ENCODE measurements around the gene CDCA3.

The CDCA3 gene

DNA sequence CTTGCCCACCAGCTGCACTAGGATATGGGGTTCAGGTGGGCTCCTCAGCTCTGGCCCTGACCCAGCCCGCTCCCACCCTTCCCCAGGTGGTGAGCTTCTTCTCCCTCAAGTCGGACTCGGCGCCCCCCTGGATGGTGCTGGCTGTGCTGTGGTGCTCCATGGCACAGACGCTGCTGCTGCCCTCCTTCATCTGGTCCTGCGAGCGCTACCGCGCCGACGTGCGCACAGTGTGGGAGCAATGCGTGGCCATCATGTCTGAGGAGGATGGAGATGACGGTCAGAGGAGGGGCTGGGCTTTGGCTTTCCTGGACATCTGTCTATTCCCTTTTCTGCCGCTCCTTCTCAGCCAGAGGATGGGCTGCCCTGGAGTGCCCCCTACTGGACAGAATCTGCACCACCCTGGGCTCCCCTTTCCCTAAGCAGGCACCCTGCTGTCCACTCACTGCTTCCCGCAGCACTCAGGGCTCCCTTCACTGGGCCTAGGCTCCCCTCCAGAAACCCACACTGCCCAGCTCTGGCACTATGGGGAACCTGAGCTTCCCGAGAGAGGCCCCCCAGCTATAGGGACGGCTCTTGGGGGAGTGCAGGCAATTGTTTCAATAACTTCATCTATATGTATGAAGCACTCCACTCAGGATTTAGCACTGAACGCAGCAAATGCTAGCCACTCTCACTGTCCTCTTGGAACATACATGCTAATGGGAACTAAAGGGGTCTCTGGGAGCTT, 25.5 kb downstream of the CDCA3 start:
- TF ChIP-seq, protein P1, sequence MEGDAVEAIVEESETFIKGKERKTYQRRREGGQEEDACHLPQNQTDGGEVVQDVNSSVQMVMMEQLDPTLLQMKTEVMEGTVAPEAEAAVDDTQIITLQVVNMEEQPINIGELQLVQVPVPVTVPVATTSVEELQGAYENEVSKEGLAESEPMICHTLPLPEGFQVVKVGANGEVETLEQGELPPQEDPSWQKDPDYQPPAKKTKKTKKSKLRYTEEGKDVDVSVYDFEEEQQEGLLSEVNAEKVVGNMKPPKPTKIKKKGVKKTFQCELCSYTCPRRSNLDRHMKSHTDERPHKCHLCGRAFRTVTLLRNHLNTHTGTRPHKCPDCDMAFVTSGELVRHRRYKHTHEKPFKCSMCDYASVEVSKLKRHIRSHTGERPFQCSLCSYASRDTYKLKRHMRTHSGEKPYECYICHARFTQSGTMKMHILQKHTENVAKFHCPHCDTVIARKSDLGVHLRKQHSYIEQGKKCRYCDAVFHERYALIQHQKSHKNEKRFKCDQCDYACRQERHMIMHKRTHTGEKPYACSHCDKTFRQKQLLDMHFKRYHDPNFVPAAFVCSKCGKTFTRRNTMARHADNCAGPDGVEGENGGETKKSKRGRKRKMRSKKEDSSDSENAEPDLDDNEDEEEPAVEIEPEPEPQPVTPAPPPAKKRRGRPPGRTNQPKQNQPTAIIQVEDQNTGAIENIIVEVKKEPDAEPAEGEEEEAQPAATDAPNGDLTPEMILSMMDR (conservative IDR thresholded peaks at IDR 0.05; ENCODE audit: low read depth, low read length), result peak; percentile 92

DNA sequence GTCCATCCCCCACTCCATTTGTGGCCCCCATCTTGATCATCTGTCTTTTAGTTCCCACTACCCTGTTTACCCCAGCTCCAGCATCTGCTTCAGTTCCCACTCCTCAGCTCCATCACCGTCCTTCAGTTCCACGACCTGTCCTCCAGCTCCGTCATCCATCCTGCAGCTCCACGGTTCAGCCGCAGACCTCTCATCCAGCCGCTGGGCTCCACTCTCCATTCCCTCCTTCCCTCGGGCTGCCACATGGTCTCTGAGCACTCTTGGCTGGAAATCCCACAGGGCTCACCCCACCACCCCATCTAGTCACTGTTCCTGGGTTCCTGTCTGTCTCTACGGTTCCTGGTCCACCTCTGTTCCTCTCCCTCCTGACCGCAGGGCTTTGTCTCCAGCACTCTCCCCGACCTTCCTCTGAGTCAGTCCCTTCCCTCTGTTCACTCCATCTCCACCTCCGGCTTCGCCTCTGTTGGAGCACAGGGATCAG, 26.1 kb downstream of the CDCA3 start:
- DNase-seq (ENCODE audit: low read depth), result no peak
- no peak overlapping the region for H3K4me3 ChIP-seq (ENCODE audit: low read length)
- TF ChIP-seq, protein P1 (conservative IDR thresholded peaks at IDR 0.05; ENCODE audit: low read depth, low read length), result no peak

More for the DNA sequence above, 25.5 kb downstream of the CDCA3 start:
- DNase-seq (ENCODE audit: low read depth), result no peak
- no peak overlapping the region for H3K4me3 ChIP-seq (ENCODE audit: low read length)

- TF ChIP-seq, protein P1 (conservative IDR thresholded peaks at IDR 0.05; ENCODE audit: low read depth, low read length), result no peak
- no peak overlapping the region for H3K4me3 ChIP-seq (ENCODE audit: low read length)
- no peak for DNase-seq (ENCODE audit: low read depth)
Observed at GRCh38 chr12:6824085-6824775, 26.9 kb downstream of the CDCA3 start.

- TF ChIP-seq, protein P1 (conservative IDR thresholded peaks at IDR 0.05; ENCODE audit: low read depth, low read length), result no peak
- H3K4me3 ChIP-seq (ENCODE audit: low read length), result no peak overlapping the region
- no peak for DNase-seq (ENCODE audit: low read depth)
Observed at GRCh38 chr12:6823182-6824084, 27.7 kb downstream of the CDCA3 start.

DNA sequence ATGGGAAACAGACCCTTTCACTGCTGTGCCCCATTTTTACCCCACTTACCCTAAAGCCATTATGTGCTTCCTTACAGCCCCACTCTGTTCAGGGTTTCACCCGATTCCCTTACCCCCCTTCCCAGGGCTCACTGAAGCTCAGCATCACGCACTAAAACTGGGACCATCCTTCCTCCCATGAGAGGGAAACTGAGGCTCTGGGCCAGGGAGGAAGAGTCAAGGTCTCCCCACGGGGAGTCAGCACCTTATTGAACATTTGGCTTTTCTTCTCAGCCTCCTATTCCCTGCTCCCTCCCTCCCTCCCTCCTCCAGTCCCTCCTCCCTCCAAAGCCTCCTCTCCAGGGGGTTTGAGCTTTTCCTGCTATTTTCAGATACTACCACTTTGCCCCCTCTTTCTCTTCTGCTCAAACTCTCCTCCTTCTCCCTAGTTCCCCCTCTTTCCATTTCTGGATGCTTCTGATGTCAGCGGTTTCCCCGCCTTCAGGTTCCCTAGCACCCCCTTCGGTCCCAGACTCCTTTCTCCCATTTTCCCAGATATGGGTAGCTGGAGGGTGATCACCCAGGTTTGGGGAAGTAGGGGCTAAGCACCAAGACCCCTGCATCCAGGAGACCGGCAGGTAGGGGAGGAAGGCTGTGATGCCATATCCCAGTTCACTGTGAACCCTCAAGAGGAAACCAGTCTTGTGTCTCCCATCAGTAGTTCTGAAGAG, 28.5 kb downstream of the CDCA3 start:
- TF ChIP-seq, protein P1 (conservative IDR thresholded peaks at IDR 0.05; ENCODE audit: low read depth, low read length), result no peak
- DNase-seq (ENCODE audit: low read depth), result no peak
- H3K4me3 ChIP-seq (ENCODE audit: low read length), result peak overlapping the region; percentile 47

- no peak for DNase-seq (ENCODE audit: low read depth)
- H3K4me3 ChIP-seq (ENCODE audit: low read length), result peak within 1 kb of the TSS; percentile 47
- TF ChIP-seq, protein P1 (conservative IDR thresholded peaks at IDR 0.05; ENCODE audit: low read depth, low read length), result no peak
Observed at GRCh38 chr12:6821591-6822425, 29.3 kb downstream of the CDCA3 start, which contains the start of gene GPR162. GPR162 (plus strand) TSS chr12:6821821; CDS start chr12:6823899, 2,078 bp downstream.
